GM12891 (cell line): ENCODE data around the gene KLHL30.

Source experiments
- POLR2A ChIP-seq: IDR thresholded peaks from 2 replicates; pipeline ENCODE4 v1.6.1; 2011; ENCODE audit warnings: low read depth, low read length, control low read depth
- POLR2AphosphoS5 ChIP-seq: IDR thresholded peaks from 2 replicates; pipeline ENCODE4 v1.6.1; 2011; ENCODE audit warnings: low read depth, low read length, control low read depth
- POU2F2 ChIP-seq: IDR thresholded peaks from 2 replicates; pipeline ENCODE4 v1.6.1; 2011; ENCODE audit warnings: low read depth, mild to moderate bottlenecking, control low read depth, low read length, moderate library complexity

- no peak for TF ChIP-seq POLR2AphosphoS5
- no peak for TF ChIP-seq POU2F2
- TF ChIP-seq POLR2A = no peak
Observed at GRCh38 chr2:238099714-238100048, 38.8 kb upstream of the KLHL30 start.
